Stomach (tissue), 9 donors: Measurements from ENCODE around the gene ZFPM1. TPM values are rescaled to one million over a fixed set of nuclear protein-coding genes. Genes with fewer than 3 reads are reported as not detected.

Experiments
- DNase-seq, 2 donors: peaks; one replicate each; pipeline versions ENCODE4 v3.0.0 to v3.0.0-alpha.2; 2013 to 2019
- H3K27ac ChIP-seq, 5 donors: fragments of 200-600 bp in 4 of 5; sonication (generic) in 4 of 5; one replicate each; pipeline ENCODE4 v1.5.1; 2013 to 2019; ENCODE audit warnings: mild to moderate bottlenecking in 1 of 5, moderate library complexity in 1 of 5
- H3K27me3 ChIP-seq, 3 donors: fragments of 200-600 bp; sonication (generic); one replicate each; pipeline ENCODE4 v1.5.1; 2017 to 2019; ENCODE audit warnings: mixed run types in 1 of 3
- H3K36me3 ChIP-seq, 4 donors: fragments of 200-600 bp; sonication (generic); 1 replicate in 3 of 4; 2 replicates in 1 of 4; pipeline ENCODE4 v1.5.1; 2016 to 2019
- H3K4me1 ChIP-seq, 4 donors: fragments of 200-600 bp; sonication (generic); one replicate each; pipeline ENCODE4 v1.5.1; 2016 to 2019
- H3K4me3 ChIP-seq, 4 donors: fragments of 200-600 bp; sonication (generic) in 3 of 4; one replicate each; pipeline ENCODE4 v1.5.1; 2016 to 2019; ENCODE audit warnings: mild to moderate bottlenecking in 1 of 4
- H3K9me3 ChIP-seq, 4 donors: fragments of 200-600 bp; sonication (generic); one replicate each; pipeline ENCODE4 v1.5.1; 2016 to 2019
- CTCF ChIP-seq, 7 experiments: fragments of 450-650 bp in 4 of 7; fragments of 200-600 bp in 3 of 7; sonication (generic) in 3 of 7; IDR thresholded peaks; one replicate each; pipeline ENCODE4 v1.5.1; 2016 to 2019; ENCODE audit warnings: antibody characterized with exemption in 7 of 7, control low read depth in 2 of 7, mild to moderate bottlenecking in 1 of 7
- EP300 ChIP-seq: sonication (generic); formaldehyde crosslinking; IDR thresholded peaks from one replicate; pipeline ENCODE4 v1.6.1; 2017; ENCODE audit warnings: antibody characterized with exemption
- POLR2A ChIP-seq, 4 donors: fragments of 450-650 bp; IDR thresholded peaks; one replicate each; pipeline ENCODE4 v1.6.1; 2016; ENCODE audit warnings: antibody characterized with exemption in 4 of 4, control low read depth in 2 of 4, mild to moderate bottlenecking in 1 of 4, moderate library complexity in 1 of 4
- POLR2AphosphoS5 ChIP-seq, 3 donors: sonication (generic); formaldehyde crosslinking; IDR thresholded peaks; one replicate each; pipeline ENCODE4 v1.6.1; 2016; ENCODE audit warnings: antibody characterized with exemption in 3 of 3
- WGBS, 5 donors: extraction: QIAGEN DNeasy Blood & Tissue Kit in 3 of 5; methylation state at CpG; one replicate each; pipeline versions ENCODE4 v1.1.5 to v1.1.7; 2013 to 2018; 5-methylcytosine and 5-hydroxymethylcytosine counted together
- intact Hi-C: fragments of 100-400 bp; cut with DNase I; formaldehyde crosslinking; loops from one replicate; pipeline ENCODE4 v1.15.1; 2023; ENCODE audit warnings: low total_unique reads
- polyA plus RNA-seq, 3 donors: library from polyadenylated mRNA; stranded (reverse); fragments of 200-250 nt; gene quantifications; one replicate each; pipeline ENCODE4 v1.2.3, GENCODE V29; 2013
- total RNA-seq, 5 donors: library from RNA; depleted of rRNA; stranded (reverse); fragments of >200 nt; gene quantifications; one replicate each; pipeline versions ENCODE4 v1.1.0 to v1.2.3, GENCODE V29; 2014 to 2016
- donor health status: healthy with polysubstance abuse.
- donor health status: Bipolar disorder and iron deficiency.
- donor health status: healthy.

Gene ZFPM1
- total and polyA plus RNA-seq, 8 donors = 3.9 to 85.7 (median 12.9) TPM

GRCh38 chr16:88418869-88419268, 34.2 kb upstream of the ZFPM1 start:
- H3K4me3 ChIP-seq = no peak overlapping the region
- H3K36me3 ChIP-seq = no peaks in the 10 kb centered on the region
- H3K4me1 ChIP-seq = no peaks in the 10 kb centered on the region
- H3K9me3 ChIP-seq = no peaks in the 10 kb centered on the region
- peaks cover 0 to 43% (median 0%) of the 10 kb centered on the region in 3 donors for H3K27me3 ChIP-seq
- no peak overlapping the region for H3K27ac ChIP-seq
- intact Hi-C loops = no loop called here
- no peak for DNase-seq
- TF ChIP-seq CTCF (IDR thresholded peaks at IDR 0.05) = no peak
- TF ChIP-seq POLR2A (IDR thresholded peaks at IDR 0.05) = no peak
- no peak for TF ChIP-seq POLR2AphosphoS5 (IDR thresholded peaks at IDR 0.05)
- TF ChIP-seq EP300 = no peak
- WGBS, 5 donors = 35 to 61% (median 43%) methylated on average over 14 to 18 of the region's 18 CpGs

- H3K4me1 ChIP-seq = peaks cover 0 to 7% (median 6%) of the 10 kb centered on the region in 4 donors
- H3K27ac ChIP-seq = no peak overlapping the region
- WGBS, 5 donors = 89 to 97% (median 95%) methylated on average over 6 to 10 of the region's 10 CpGs
- H3K36me3 ChIP-seq = no peaks in the 10 kb centered on the region
- no peaks in the 10 kb centered on the region for H3K9me3 ChIP-seq
- H3K27me3 ChIP-seq = peaks cover 0 to 43% (median 0%) of the 10 kb centered on the region in 3 donors
- intact Hi-C loops = no loop called here
- no peak for TF ChIP-seq POLR2AphosphoS5 (IDR thresholded peaks at IDR 0.05)
- TF ChIP-seq POLR2A (IDR thresholded peaks at IDR 0.05) = no peak
- TF ChIP-seq CTCF (IDR thresholded peaks at IDR 0.05) = no peak
- TF ChIP-seq EP300 = no peak
- H3K4me3 ChIP-seq = no peak overlapping the region
- DNase-seq = no peak
These were observed 33.3 kb upstream of the ZFPM1 start for GRCh38 chr16:88419790-88420189.

GRCh38 chr16:88420496-88420895, 32.6 kb upstream of the ZFPM1 start:
- 74 to 87% (median 83%) methylated on average over 10 to 12 of the region's 12 CpGs for WGBS, 5 donors
- Histone ChIP-seq H3K36me3 (no peaks in the 10 kb centered on the region), H3K9me3 (no peaks in the 10 kb centered on the region), H3K4me1 (peaks cover 0 to 9% (median 8%) of the 10 kb centered on the region in 4 donors), H3K27me3 (peaks cover 0 to 43% (median 0%) of the 10 kb centered on the region in 3 donors), H3K27ac (no peak overlapping the region), H3K4me3 (no peak overlapping the region)
- intact Hi-C loops = no loop called here
- TF ChIP-seq EP300 (no peak), POLR2AphosphoS5 (IDR thresholded peaks at IDR 0.05) (no peak), CTCF (IDR thresholded peaks at IDR 0.05) (no peak), POLR2A (IDR thresholded peaks at IDR 0.05) (no peak)
- DNase-seq = no peak

GRCh38 chr16:88421301-88421700, 31.8 kb upstream of the ZFPM1 start:
- H3K4me3 ChIP-seq = no peak overlapping the region
- H3K4me1 ChIP-seq = peaks cover 0 to 9% (median 8%) of the 10 kb centered on the region in 4 donors
- DNase-seq = no peak
- H3K27ac ChIP-seq = no peak overlapping the region
- no peaks in the 10 kb centered on the region for H3K36me3 ChIP-seq
- peaks cover 0 to 43% (median 0%) of the 10 kb centered on the region in 3 donors for H3K27me3 ChIP-seq
- 84 to 93% (median 86%) methylated on average over 11 to 14 of the region's 14 CpGs; no CpG with 5 or more reads in 1 of the 5 donors for WGBS, 5 donors
- TF ChIP-seq EP300 (no peak), POLR2A (IDR thresholded peaks at IDR 0.05) (no peak), POLR2AphosphoS5 (IDR thresholded peaks at IDR 0.05) (no peak), CTCF (IDR thresholded peaks at IDR 0.05) (no peak)
- no peaks in the 10 kb centered on the region for H3K9me3 ChIP-seq
- intact Hi-C loops = no loop called here
